C4-2B (cell line): ENCODE data around the gene SMIM11.

Experiments
- CTCF ChIP-seq: fragments of 450-650 bp; conservative IDR thresholded peaks from 2 replicates; pipeline ENCODE4 v1.5.1; 2017; ENCODE audit warnings: mild to moderate bottlenecking
- ZFX ChIP-seq: fragments of 450-650 bp; IDR thresholded peaks from 2 replicates; pipeline ENCODE4 v1.6.1; 2017

- TF ChIP-seq CTCF = no peak
- no peak for TF ChIP-seq ZFX
Observed at GRCh38 chr21:34333121-34333739, 42.1 kb upstream of the SMIM11 start.
